Measurements from ENCODE around the gene NLRC5. TPM values are rescaled to one million over a fixed set of nuclear protein-coding genes. Genes with fewer than 3 reads are reported as not detected.
"Not testable (repeated sequence)": the region's sequence is repeated elsewhere in the genome, so short reads cannot be mapped to it uniquely, and the experiment has no call there.

Gene NLRC5
- polyA plus RNA-seq, 1 donor from 2014 or later: 134 TPM

DNA sequence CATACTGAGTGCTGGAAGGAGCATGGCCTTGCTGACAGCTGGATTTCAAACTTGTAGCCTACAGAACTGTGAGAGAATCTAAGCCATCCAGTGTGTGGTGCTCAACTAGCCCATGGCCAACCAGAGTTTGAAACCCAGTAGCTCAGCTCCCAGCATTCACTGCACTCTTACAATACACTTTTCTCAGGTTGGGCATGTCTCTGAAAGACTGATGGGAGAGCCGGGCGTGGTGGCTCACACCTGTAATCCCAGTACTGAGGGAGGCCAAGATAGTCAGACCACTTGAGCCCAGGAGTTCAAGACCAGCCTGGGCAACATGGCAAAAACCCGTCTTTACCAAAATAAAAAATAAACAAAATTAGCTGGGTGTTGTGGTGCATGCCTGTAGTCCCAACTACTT lies 106.8 kb downstream of the NLRC5 start:
- peaks cover 14% of the 10 kb centered on the region for H3K27me3 Mint-ChIP-seq
- H3K4me3 Mint-ChIP-seq: peak overlapping the region in 1 of 4 donors; percentile 53
- H3K4me1 Mint-ChIP-seq: peaks cover 0 to 3% (median under 1%) of the 10 kb centered on the region in 3 donors
- no peak overlapping the region for H3K27ac Mint-ChIP-seq
- peaks cover 6% of the 10 kb centered on the region for H3K36me3 Mint-ChIP-seq
- no peaks in the 10 kb centered on the region for H3K9me3 Mint-ChIP-seq

DNA sequence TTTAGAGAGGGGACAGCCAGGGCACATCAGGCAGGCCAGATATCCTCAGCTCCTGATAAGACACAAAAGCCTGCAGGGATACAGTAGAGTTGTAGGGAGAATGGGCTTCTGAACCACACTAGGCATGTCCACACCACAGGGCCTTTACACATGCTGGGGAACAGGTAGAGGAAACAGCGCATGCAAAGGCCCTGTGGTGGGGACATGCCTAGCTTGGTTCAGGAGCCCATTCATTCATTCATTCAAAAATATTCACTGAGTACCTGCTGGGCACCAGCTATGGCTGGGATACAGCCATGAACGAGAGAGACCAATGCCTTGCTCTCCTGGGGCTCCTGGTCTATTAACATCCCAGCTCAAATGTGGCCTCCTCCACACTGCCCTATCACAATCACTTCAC lies 107.4 kb downstream of the NLRC5 start:
- H3K27ac Mint-ChIP-seq: no peak overlapping the region

DNA sequence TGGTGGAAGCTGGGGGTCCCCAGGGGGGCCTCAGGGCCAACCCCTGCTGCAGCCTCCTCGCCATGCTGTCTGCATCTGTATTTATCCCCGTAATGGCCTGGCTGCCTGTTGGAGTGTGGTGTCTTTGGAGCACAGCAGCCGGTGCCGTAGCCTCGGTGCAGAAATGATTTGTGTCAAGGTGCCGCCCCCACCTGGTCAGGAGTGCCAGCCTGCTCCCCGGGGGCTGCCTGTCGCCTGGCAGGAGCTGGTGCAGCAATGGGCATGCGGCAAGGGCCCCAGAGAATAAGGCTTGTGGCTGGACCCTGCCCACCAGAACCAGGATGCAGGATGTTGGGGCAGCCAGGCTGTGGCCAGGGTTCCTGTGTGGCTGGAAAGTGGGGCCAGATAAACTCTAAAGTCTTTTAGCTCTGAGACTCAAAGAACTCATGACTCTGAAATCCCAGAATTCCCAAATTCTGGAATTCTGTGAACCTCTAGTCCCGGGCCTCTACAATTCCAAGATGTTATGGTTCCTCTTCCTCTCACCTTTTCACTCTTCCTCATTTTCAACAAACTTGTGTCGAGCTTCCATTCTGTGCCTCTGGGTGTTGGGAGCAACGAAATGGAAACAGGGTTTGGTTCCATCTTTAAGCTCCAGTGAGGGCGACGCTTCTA lies 109.0 kb downstream of the NLRC5 start:
- Mint-ChIP-seq H3K27ac (peak overlapping the region in 1 of 3 donors; percentile 82), H3K9me3 (no peaks in the 10 kb centered on the region), H3K4me1 (peaks cover 0 to 3% (median 0%) of the 10 kb centered on the region in 3 donors), H3K4me3 (peak overlapping the region in 1 of 4 donors; percentile 1), H3K36me3 (peaks cover 4% of the 10 kb centered on the region), H3K27me3 (peaks cover 11% of the 10 kb centered on the region)

More for the DNA sequence above, 107.4 kb downstream of the NLRC5 start:
- Mint-ChIP-seq H3K4me3 (no peak overlapping the region), H3K27me3 (peaks cover 12% of the 10 kb centered on the region), H3K36me3 (peaks cover 4% of the 10 kb centered on the region), H3K9me3 (no peaks in the 10 kb centered on the region), H3K4me1 (peaks cover 0 to 3% (median 0%) of the 10 kb centered on the region in 3 donors)

DNA sequence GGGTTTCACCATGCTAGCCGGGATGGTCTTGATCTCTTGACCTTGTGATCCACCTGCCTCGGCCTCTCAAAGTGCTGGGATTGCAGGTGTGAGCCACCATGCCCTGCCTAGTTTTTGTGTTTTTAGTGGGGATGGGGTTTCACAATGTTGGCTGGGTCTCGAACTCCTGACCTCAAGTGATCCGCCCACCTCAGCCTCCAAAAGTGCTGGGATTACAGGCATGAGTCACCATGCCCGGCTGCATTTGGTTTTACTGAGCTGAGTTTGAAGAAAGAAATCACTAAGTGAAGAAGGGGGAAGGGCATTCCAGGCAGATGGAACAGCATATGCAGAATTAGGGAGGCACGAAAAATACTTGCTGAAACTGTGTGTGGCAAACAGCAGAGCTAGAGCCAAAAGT lies 110.6 kb downstream of the NLRC5 start:
- H3K4me1 Mint-ChIP-seq, H3K4me3 Mint-ChIP-seq, H3K36me3 Mint-ChIP-seq, H3K27me3 Mint-ChIP-seq, H3K27ac Mint-ChIP-seq, H3K9me3 Mint-ChIP-seq: not testable (repeated sequence)

DNA sequence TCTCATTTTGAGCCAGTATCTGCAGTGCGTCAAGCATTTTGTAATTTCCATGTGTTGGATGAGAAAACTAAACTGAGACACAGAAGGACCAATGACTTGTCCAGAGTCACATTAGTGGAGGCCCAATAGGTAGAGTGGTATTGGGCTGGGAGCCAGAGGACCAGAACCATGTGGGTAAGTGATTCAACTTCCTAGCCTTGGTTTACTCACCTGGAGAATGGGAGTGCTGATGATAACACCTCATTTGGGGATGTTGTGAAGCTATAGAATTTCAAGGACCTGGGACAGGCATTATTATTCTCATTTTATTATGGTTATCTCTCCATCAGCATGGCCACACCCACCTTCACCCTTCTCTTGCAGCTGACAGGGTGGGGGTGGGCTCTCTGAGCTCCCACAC lies 111.1 kb downstream of the NLRC5 start:
- H3K4me3 Mint-ChIP-seq: no peak overlapping the region
- no peak overlapping the region for H3K27ac Mint-ChIP-seq
- H3K9me3 Mint-ChIP-seq: no peaks in the 10 kb centered on the region
- H3K27me3 Mint-ChIP-seq: no peaks in the 10 kb centered on the region
- H3K4me1 Mint-ChIP-seq: peaks cover 0 to 2% (median 1%) of the 10 kb centered on the region in 3 donors
- H3K36me3 Mint-ChIP-seq: peaks cover 4% of the 10 kb centered on the region

DNA sequence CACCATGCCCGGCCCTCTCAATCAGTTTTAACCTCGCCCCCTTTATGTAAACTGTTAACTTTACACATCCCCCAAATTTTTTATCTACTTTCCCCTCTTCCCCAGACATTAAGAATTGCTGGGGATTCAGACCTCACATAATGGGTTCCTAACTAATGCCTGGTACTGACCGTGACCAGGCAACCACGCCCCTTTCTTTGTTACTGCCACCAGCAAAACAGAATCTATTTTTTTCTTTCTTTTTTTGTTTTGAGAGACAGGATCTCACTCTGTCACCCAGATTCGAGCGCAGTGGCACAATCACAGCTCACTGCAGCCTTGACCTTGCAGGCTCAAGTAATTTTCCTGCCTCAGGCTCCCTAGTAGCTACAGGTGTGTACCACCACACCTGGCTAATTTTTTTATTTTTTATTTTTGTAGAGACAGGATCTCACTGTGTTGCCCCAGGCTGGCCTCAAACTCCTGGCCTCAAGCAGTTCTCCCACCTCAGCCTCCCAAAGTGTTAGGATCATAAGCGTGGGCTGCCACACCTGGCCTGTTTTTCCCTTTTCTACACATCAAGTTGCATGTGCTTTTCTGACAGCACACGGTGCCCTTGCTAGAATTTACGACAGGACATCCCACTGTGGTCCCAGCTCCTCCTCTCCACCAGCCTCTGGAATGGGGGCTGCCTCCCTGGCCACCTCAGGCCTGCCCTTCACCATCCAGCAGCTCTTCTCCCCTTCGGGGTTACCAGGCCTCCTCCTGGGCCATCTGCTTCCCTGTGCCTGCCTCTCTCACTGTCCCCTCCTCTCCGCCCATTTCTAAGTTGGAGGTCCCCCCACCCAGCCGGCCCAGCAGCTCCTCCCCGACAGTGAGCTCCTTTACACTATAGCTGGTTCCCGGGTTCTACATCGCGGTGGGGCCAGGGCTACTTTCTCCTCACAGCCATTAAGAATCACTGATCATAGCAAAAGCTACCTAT lies 113.8 kb downstream of the NLRC5 start:
- no peak overlapping the region for H3K4me3 Mint-ChIP-seq
- no peak overlapping the region for H3K27ac Mint-ChIP-seq
- H3K36me3 Mint-ChIP-seq: peaks cover 3% of the 10 kb centered on the region
- peaks cover 0 to 2% (median 1%) of the 10 kb centered on the region in 3 donors for H3K4me1 Mint-ChIP-seq
- no peaks in the 10 kb centered on the region for H3K9me3 Mint-ChIP-seq
- no peaks in the 10 kb centered on the region for H3K27me3 Mint-ChIP-seq

DNA sequence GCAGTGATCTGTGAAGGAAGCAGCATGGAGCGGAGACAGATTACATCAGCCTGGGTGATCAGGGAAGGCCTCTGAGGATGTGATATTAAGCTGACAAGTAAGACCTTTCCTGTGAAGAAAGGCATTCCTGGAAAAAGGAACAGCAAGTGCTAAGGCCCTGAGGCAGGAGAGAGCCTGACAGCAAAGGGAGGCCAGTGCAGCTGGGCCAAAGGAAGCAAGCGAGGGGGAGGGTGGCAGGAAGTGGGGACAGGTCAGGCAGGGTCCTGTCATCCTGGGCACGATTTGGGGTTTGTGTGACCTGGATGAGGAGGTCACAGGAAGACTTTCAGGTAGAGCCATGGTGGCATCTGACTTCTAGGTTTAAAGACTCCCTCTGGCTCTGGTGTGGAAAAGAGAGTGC lies 115.3 kb downstream of the NLRC5 start:
- Mint-ChIP-seq H3K4me3 (no peak overlapping the region), H3K9me3 (no peaks in the 10 kb centered on the region), H3K27ac (peak overlapping the region in 1 of 3 donors; percentile 46), H3K36me3 (peaks cover 3% of the 10 kb centered on the region), H3K27me3 (no peaks in the 10 kb centered on the region), H3K4me1 (peaks cover 0 to 1% (median 0%) of the 10 kb centered on the region in 3 donors)

DNA sequence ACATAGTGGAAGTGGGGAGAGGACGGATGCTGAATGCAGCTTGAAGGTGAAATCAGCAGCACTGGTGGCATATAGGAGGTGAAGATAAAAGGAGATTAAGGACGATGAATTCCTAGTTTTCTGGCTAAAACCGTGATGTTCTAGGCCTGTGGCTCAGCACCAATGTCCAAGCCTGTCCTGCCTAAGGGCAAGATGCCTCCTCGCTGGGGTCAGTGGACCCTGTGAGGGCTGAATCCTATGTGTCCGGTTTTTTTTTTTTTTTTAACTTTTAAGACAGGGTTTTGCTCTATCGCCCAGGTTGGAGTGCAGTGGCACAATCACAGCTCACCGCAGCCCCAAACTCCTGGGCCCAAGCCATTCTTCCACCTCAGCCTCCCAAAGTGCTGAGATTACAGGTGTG lies 115.8 kb downstream of the NLRC5 start:
- H3K36me3 Mint-ChIP-seq: peaks cover under 1% of the 10 kb centered on the region
- H3K27ac Mint-ChIP-seq: peak overlapping the region in 1 of 3 donors; percentile 46
- H3K27me3 Mint-ChIP-seq: no peaks in the 10 kb centered on the region
- peaks cover 0 to 1% (median 0%) of the 10 kb centered on the region in 3 donors for H3K4me1 Mint-ChIP-seq
- no peaks in the 10 kb centered on the region for H3K9me3 Mint-ChIP-seq
- H3K4me3 Mint-ChIP-seq: no peak overlapping the region

DNA sequence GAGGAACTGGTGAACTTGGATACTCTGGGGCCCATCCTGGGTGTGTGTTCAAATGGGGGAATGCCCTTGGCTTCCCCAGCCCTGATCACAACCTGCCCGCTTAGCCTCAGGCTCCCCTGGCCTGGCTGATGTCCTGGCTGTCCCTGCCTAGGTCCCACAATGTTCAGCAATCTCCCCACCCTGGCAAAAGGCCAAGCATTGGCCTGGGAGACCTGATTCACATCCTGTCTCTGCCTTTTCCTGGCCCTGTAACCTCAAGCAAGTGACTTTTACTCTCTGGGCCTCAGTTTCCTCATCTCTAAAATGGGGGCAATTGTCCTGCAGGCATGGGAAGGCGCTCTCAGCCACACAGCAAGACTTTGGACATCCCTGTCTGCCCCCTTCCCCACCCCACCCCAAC lies 117.4 kb downstream of the NLRC5 start:
- Mint-ChIP-seq H3K9me3 (no peaks in the 10 kb centered on the region), H3K36me3 (no peaks in the 10 kb centered on the region), H3K27ac (no peak overlapping the region), H3K4me1 (peaks cover 0 to 1% (median 0%) of the 10 kb centered on the region in 3 donors), H3K27me3 (no peaks in the 10 kb centered on the region), H3K4me3 (no peak overlapping the region)

DNA sequence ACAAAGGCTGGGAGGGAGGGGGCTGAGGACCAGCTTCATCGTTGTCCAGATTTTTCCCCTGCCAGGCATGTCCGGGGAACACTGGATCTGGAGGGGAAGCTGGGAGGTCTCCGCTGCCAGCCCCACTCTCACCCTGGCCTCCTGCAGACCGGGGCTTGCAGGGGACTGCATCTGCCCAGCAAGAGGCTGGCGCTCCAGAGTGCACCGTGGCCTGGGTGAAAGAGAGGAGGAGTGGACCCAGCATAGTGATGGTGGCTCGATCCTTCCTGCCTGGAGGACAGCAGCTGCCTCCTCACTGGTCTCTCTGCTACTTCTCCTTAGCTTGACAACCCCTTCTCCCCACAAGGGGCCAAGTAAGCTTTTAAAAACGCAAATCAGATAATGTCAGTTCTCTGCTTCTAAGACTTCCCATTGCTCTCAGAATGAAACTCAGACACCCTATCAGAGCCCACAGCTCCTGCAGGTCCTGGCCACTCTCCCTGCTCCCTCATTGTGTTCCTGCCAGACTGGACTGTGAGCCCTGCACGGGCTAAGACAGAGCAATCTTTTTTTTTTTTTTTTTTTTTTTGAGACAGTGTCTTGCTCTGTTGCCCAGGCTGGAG lies 118.1 kb downstream of the NLRC5 start:
- Mint-ChIP-seq H3K27me3 (no peaks in the 10 kb centered on the region), H3K4me3 (no peak overlapping the region), H3K36me3 (no peaks in the 10 kb centered on the region), H3K4me1 (peaks cover 0 to 1% (median 0%) of the 10 kb centered on the region in 3 donors), H3K9me3 (no peaks in the 10 kb centered on the region), H3K27ac (no peak overlapping the region)

DNA sequence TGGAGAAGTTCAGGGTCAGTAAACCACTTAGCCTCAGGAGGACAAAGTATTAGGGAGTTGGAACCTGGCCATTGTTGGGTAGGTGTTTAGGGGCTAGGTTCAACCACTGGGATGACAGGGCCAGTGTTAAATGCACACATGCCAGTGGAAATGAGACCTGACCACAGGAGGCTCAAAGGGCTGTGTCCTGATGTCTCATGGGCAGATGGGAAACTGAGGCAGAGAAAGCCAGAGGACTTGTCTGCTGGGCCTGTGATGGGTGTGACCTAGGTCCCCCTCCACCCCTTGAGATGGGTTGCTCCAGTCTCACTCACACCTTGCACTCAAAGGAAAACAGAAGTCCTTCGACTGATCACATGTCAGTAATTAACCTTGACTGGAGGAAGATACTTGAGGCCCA lies 119.1 kb downstream of the NLRC5 start:
- no peaks in the 10 kb centered on the region for H3K9me3 Mint-ChIP-seq

DNA sequence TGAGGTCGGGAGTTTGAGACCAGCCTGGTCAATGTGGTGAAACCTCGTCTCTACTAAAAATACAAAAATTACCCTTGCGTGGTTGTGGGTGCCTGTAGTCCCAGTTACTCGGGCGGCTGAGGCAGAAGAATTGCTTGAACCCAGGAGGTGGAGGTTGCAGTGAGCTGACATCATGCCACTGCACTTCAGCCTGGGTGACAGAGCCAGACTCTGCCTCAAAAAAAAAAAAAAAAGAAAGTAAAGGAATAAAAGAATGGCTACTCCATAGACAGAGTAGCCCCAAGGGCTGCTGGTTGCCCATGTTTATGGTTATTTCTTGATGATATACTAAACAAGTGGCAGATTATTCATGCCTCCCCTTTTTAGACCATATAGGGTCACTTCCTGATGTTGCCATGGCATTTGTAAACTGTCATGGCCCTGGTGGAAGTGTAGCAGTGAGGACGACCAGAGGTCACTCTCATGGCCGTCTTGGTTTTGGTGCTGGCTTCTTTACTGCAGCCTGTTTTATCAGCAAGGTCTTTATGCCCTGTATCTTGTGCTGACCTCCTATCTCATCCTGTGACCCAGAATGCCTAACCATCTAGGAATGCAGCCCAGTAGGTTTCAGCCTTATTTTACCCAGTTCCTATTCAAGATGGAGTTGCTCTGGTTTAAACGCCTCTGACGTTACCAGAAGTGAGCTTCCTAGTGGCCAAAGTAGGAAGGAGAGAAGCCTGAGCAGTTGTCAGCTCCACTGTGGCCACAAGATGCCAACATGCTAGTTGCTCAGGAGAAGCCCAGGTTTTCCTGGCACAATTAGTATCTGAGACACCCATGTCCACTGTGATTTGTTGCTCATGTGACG lies 120.1 kb downstream of the NLRC5 start:
- H3K27me3 Mint-ChIP-seq, H3K36me3 Mint-ChIP-seq, H3K27ac Mint-ChIP-seq, H3K4me1 Mint-ChIP-seq, H3K4me3 Mint-ChIP-seq, H3K9me3 Mint-ChIP-seq: not testable (repeated sequence)

More for the DNA sequence above, 119.1 kb downstream of the NLRC5 start:
- no peak overlapping the region for H3K27ac Mint-ChIP-seq
- peaks cover 0 to 1% (median 0%) of the 10 kb centered on the region in 3 donors for H3K4me1 Mint-ChIP-seq
- H3K4me3 Mint-ChIP-seq: no peak overlapping the region
- no peaks in the 10 kb centered on the region for H3K27me3 Mint-ChIP-seq
- H3K36me3 Mint-ChIP-seq: no peaks in the 10 kb centered on the region

DNA sequence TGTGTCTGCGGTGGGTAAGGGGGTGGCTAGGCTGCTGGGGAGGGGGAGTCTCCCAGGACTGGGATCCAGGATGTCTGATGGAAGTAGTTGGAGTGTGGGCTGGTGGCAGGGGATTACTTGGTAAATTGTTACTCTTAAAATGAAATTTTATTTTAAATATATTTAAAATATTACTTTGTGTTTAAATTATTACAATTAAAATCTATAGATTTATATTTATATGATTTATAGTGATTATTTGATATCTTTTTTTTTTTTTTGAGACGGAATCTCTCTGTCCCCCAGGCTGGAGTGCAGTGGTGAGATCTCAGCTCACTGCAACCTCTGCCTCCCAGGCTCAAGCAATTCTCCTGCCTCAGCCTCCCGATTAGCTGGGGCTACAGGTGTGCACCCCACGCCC lies 121.6 kb downstream of the NLRC5 start:
- H3K27me3 Mint-ChIP-seq: no peaks in the 10 kb centered on the region
- H3K9me3 Mint-ChIP-seq: no peaks in the 10 kb centered on the region
- no peak overlapping the region for H3K27ac Mint-ChIP-seq
- no peaks in the 10 kb centered on the region for H3K4me1 Mint-ChIP-seq
- no peak overlapping the region for H3K4me3 Mint-ChIP-seq
- H3K36me3 Mint-ChIP-seq: no peaks in the 10 kb centered on the region

DNA sequence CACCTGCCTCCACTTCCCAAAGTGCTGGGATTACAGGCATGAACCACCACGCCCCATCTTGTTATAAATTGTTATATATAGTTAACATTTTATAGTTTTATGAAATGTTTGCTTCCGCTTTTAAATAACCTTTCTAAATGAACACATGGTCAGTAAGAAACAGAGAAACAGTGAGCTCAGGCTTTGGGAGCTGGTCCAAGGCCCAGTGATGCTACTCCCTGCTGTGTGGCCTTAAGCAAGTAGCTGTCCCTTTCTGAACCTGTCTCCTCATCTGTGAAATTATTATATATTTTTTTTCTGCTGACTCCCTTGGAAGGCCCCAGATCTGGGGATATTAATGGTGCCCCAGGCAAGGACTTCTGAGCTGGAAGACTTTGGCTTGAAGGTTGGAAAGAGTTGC lies 122.1 kb downstream of the NLRC5 start:
- no peak overlapping the region for H3K27ac Mint-ChIP-seq
- H3K4me1 Mint-ChIP-seq: no peaks in the 10 kb centered on the region
- H3K4me3 Mint-ChIP-seq: no peak overlapping the region
- H3K27me3 Mint-ChIP-seq: no peaks in the 10 kb centered on the region
- no peaks in the 10 kb centered on the region for H3K9me3 Mint-ChIP-seq
- H3K36me3 Mint-ChIP-seq: no peaks in the 10 kb centered on the region

Measured in IgD-negative memory B cell (primary cell).